Right lobe of liver (tissue), 4 donors: ENCODE data around the gene MACROH2A1.

Experiments used
- POLR2A ChIP-seq: fragments of 450-650 bp; IDR thresholded peaks from one replicate; pipeline ENCODE4 v1.6.1; 2017; ENCODE audit warnings: antibody characterized with exemption, mild to moderate bottlenecking
- TF ChIP-seq, protein P1 (sequence below), 4 donors: fragments of 200-600 bp in 3 of 4; fragments of 450-650 bp in 1 of 4; IDR thresholded peaks; one replicate each; pipeline versions ENCODE4 v1.5.1 to v1.8.0; 2016 to 2022; ENCODE audit warnings: antibody characterized with exemption in 4 of 4, mild to moderate bottlenecking in 2 of 4
- donor health status: DM: no; HTN: no; CAD: no.
- donor health status: DM: no; HTN: no; CAD: no.
- donor health status: DM: no; HTN: yes; CAD: no.

DNA sequence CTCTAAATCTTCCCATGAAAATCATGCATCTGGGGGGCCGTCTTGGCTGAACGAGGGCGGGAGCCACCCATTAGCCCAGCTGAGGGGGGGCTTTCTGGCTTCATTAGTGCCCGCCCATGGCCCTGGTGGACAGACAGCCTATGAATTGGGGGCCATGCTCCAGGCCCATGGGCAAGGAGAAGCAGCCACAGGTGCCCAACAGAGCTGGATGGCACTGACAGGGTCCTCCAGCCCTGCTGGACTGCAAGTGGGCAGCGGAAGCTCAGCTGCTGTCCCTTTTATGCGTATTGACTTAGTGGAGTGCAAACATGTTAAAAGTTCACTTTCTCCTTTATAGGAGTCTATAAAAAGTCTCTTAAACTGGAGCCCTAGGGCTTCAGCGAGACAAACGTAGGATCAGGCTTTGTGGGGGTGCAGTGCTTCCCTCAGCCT lies 75.3 kb downstream of the MACROH2A1 start:
- TF ChIP-seq, protein P1, sequence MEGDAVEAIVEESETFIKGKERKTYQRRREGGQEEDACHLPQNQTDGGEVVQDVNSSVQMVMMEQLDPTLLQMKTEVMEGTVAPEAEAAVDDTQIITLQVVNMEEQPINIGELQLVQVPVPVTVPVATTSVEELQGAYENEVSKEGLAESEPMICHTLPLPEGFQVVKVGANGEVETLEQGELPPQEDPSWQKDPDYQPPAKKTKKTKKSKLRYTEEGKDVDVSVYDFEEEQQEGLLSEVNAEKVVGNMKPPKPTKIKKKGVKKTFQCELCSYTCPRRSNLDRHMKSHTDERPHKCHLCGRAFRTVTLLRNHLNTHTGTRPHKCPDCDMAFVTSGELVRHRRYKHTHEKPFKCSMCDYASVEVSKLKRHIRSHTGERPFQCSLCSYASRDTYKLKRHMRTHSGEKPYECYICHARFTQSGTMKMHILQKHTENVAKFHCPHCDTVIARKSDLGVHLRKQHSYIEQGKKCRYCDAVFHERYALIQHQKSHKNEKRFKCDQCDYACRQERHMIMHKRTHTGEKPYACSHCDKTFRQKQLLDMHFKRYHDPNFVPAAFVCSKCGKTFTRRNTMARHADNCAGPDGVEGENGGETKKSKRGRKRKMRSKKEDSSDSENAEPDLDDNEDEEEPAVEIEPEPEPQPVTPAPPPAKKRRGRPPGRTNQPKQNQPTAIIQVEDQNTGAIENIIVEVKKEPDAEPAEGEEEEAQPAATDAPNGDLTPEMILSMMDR (IDR thresholded peaks at IDR 0.05), result no peak
- no peak for TF ChIP-seq POLR2A
